Muscle layer of duodenum (tissue), 2 donors: Measurements from ENCODE around the gene PCDHGB7.
"Not testable (repeated sequence)": the region's sequence is repeated elsewhere in the genome, so short reads cannot be mapped to it uniquely, and the experiment has no call there.

Experiments
- H3K27ac ChIP-seq: one replicate; pipeline ENCODE4 v1.7.0; 2013; ENCODE audit warnings: mild to moderate bottlenecking, low read length
- H3K27me3 ChIP-seq: one replicate; pipeline ENCODE4 v1.7.0; 2013; ENCODE audit warnings: low read depth, mild to moderate bottlenecking, control low read depth, low read length
- H3K36me3 ChIP-seq, 2 donors: one replicate each; pipeline ENCODE4 v1.7.0; 2013; ENCODE audit warnings: low read length in 2 of 2, control low read depth in 1 of 2, mild to moderate bottlenecking in 1 of 2; ENCODE audit not compliant: insufficient read depth in 2 of 2, control insufficient read depth in 1 of 2
- H3K4me1 ChIP-seq, 2 donors: one replicate each; pipeline ENCODE4 v1.7.0; 2013; ENCODE audit warnings: low read length in 2 of 2, mild to moderate bottlenecking in 2 of 2, control low read depth in 1 of 2, moderate library complexity in 1 of 2; ENCODE audit not compliant: insufficient read depth in 2 of 2, control insufficient read depth in 1 of 2
- H3K4me3 ChIP-seq, 2 donors: one replicate each; pipeline ENCODE4 v1.7.0; 2013; ENCODE audit warnings: low read length in 2 of 2, low read depth in 1 of 2, mild to moderate bottlenecking in 1 of 2
- H3K9me3 ChIP-seq, 2 donors: one replicate each; pipeline ENCODE4 v1.7.0; 2013; ENCODE audit warnings: low read length in 2 of 2, control low read depth in 1 of 2, mild to moderate bottlenecking in 1 of 2; ENCODE audit not compliant: control insufficient read depth in 1 of 2
- donor health status: healthy.

The PCDHGB7 gene

DNA sequence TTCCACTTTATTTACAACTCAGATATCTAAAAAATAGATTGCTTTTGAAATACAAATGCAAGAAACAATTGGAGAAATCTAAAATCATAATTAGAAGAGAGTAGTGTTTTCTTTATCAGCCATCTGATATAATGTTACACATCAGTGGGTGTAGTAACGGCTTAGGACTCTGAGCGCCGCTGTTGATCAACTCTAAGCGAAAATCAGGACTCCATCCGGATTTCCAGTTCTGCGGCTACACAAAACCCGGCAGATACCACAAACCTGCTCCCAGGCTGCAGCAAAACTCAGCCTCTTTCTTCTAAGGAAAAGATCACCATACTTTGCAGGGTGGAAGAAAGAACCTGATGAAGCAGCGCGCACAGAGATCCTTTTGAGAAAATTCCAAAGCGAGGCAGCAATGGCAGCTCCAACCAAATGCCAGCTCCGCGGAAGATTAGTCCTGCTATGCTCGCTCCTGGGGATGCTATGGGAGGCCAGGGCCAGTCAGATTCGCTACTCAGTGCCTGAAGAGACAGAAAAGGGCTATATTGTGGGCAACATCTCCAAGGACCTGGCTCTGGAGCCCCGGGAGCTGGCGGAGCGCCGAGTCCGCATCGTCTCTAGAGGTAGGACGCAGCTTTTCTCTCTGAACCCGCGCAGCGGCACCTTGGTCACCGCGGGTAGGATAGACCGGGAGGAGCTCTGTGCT lies 14.8 kb upstream of the PCDHGB7 start, which contains the start of gene PCDHGA9:
Gene PCDHGA9, plus strand, starts transcription at position 226 of the 691 bp plus-strand sequence. Its CDS starts 175 bp downstream, at position 401.
- Histone ChIP-seq H3K9me3 (peaks cover 55 to 76% of the 10 kb centered on the region in 2 donors), H3K27ac (no peak within 1 kb of the TSS)

DNA sequence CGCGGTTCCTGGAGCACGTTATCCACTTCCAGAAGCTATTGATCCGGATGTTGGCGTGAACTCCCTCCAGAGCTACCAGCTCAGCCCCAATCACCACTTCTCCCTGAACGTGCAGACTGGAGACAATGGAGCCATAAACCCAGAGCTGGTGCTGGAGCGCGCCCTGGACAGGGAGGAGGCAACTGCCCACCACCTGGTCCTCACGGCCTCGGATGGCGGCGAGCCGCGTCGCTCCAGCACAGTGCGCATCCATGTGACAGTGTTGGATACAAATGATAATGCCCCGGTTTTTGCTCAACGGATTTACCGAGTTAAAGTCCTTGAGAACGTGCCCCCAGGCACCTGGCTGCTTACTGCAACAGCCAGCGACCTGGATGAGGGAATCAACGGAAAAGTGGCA lies 14.1 kb upstream of the PCDHGB7 start:
- peaks cover 55 to 79% of the 10 kb centered on the region in 2 donors for H3K9me3 ChIP-seq
- peaks cover 0 to 10% of the 10 kb centered on the region in 2 donors for H3K36me3 ChIP-seq
- no peak overlapping the region for H3K27ac ChIP-seq
- no peaks in the 10 kb centered on the region for H3K27me3 ChIP-seq
- H3K4me3 ChIP-seq: peak overlapping the region; percentile 5 to 68
- H3K4me1 ChIP-seq: peaks cover 0 to 4% of the 10 kb centered on the region in 2 donors

More for the DNA sequence above, 14.8 kb upstream of the PCDHGB7 start, which contains the start of gene PCDHGA9:
- H3K36me3 ChIP-seq: peaks cover 0 to 10% of the 10 kb centered on the region in 2 donors
- H3K27me3 ChIP-seq: no peaks in the 10 kb centered on the region
- H3K4me1 ChIP-seq: peaks cover 0 to 4% of the 10 kb centered on the region in 2 donors
- peak within 1 kb of the TSS; percentile 45 to 68 for H3K4me3 ChIP-seq

DNA sequence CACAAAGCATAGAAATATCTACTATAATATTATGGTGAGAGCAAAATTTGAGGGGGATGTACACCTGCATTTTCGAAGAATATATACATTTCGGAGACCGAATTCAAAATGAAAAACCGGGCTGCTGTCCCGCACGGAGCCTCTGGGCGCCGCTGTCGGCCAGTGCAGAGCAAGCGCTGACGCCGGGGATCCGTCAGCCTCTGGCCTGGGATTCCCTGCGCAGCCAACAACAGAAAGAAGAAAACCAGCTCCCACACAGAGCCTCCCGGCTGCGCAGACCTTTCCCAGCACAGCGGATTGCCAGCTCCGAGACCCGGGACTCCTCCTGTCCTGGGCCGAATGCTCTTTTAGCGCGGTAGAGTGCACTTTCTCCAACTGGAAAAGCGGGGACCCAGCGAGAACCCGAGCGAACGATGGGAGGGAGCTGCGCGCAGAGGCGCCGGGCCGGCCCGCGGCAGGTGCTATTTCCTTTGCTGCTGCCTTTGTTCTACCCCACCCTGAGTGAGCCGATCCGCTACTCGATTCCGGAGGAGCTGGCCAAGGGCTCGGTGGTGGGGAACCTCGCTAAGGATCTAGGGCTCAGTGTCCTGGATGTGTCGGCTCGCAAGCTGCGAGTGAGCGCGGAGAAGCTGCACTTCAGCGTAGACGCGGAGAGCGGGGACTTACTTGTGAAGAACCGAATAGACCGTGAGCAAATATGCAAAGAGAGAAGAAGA lies 9.5 kb upstream of the PCDHGB7 start, which contains the start of gene PCDHGB6:
Gene PCDHGB6, plus strand, starts transcription at position 232 of the 716 bp plus-strand sequence. Its CDS starts 182 bp downstream, at position 414.
- peaks cover 59 to 79% of the 10 kb centered on the region in 2 donors for H3K9me3 ChIP-seq
- H3K27ac ChIP-seq: not testable (repeated sequence)

DNA sequence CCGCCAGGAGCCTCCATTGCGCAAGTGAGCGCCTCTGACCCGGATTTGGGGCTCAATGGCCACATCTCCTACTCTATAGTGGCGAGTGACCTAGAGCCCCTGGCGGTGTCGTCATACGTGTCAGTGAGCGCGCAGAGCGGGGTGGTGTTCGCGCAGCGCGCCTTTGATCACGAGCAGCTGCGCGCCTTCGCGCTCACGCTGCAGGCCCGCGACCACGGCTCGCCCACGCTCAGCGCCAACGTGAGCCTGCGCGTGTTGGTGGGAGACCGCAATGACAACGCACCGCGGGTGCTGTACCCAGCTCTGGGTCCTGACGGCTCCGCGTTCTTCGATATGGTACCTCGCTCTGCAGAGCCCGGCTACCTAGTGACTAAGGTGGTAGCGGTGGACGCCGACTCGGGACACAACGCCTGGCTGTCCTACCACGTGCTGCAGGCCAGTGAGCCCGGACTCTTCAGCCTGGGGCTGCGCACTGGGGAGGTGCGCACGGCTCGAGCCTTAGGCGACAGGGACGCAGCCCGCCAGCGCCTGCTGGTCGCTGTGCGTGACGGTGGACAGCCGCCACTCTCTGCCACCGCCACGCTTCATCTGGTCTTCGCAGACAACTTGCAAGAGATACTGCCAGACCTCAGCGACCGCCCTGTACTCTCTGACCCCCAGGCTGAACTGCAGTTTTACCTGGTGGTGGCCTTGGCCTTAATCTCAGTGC lies 7.7 kb upstream of the PCDHGB7 start:
- Histone ChIP-seq H3K27ac (no peak overlapping the region), H3K36me3 (peaks cover 0 to 15% of the 10 kb centered on the region in 2 donors), H3K9me3 (peaks cover 55 to 78% of the 10 kb centered on the region in 2 donors), H3K4me1 (no peaks in the 10 kb centered on the region), H3K27me3 (no peaks in the 10 kb centered on the region), H3K4me3 (peak overlapping the region; percentile 21 to 70)

More for the DNA sequence above, 9.5 kb upstream of the PCDHGB7 start, which contains the start of gene PCDHGB6:
- not testable (repeated sequence) for H3K4me1 ChIP-seq, H3K27me3 ChIP-seq
- Histone ChIP-seq H3K4me3 (peak within 1 kb of the TSS; percentile 1 to 70), H3K36me3 (peaks cover 0 to 13% of the 10 kb centered on the region in 2 donors)

DNA sequence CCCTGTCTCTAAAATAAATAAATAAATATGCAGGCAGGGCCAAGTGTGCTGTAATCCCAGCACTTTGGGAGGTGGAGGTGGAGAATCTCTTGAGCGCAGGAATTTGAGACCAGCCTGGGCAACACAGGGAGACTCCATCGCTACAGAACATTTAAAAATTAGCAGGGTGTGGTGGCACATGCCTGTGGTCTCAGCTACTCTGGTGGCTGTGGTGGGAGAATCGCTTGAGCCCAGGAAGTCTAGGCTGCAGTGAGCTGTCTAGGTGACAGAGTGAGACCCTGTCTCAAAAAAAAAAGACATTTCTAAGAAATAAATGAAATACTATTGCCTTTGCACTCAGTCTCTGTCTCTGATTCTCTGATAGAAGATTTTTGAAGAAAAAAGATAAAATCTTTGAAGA lies 5.9 kb upstream of the PCDHGB7 start:
- H3K36me3 ChIP-seq: peaks cover 0 to 14% of the 10 kb centered on the region in 2 donors
- H3K9me3 ChIP-seq: peaks cover 50 to 76% of the 10 kb centered on the region in 2 donors
- no peaks in the 10 kb centered on the region for H3K4me1 ChIP-seq
- no peaks in the 10 kb centered on the region for H3K27me3 ChIP-seq
- H3K4me3 ChIP-seq: peak overlapping the region; percentile 21 to 70
- no peak overlapping the region for H3K27ac ChIP-seq

DNA sequence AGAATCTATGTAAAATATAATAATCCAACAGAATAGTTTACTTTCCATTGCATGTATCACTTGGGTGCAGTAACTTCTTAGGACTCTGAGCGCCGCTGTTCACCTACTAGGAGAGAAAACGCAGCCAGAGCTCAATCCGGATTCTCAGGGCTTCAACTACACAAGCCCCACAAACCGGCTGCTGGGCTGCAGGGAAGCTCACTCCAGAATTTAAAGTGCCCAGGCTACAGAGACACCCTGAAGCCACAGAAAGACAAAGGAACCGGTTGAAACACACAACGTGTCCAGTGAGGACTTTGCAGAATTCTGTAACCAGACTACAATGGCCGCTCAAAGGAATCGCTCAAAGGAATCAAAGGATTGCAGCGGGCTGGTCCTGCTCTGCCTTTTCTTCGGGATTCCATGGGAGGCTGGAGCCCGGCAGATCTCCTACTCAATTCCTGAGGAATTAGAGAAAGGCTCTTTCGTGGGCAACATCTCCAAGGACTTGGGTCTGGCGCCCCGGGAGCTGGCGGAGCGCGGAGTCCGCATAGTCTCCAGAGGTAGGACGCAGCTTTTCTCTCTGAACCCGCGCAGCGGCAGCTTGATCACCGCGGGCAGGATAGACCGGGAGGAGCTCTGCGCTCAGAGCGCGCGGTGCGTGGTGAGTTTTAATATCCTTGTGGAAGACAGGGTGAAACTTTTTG lies 4.5 kb upstream of the PCDHGB7 start, which contains the start of gene PCDHGA10:
Gene PCDHGA10, plus strand, starts transcription at position 134 of the 686 bp plus-strand sequence. Its CDS starts 189 bp downstream, at position 323.
- Histone ChIP-seq H3K36me3 (peaks cover 0 to 14% of the 10 kb centered on the region in 2 donors), H3K4me1 (no peaks in the 10 kb centered on the region), H3K27me3 (no peaks in the 10 kb centered on the region), H3K27ac (no peak within 1 kb of the TSS), H3K9me3 (peaks cover 46 to 79% of the 10 kb centered on the region in 2 donors), H3K4me3 (peak within 1 kb of the TSS; percentile 55 to 70)

DNA sequence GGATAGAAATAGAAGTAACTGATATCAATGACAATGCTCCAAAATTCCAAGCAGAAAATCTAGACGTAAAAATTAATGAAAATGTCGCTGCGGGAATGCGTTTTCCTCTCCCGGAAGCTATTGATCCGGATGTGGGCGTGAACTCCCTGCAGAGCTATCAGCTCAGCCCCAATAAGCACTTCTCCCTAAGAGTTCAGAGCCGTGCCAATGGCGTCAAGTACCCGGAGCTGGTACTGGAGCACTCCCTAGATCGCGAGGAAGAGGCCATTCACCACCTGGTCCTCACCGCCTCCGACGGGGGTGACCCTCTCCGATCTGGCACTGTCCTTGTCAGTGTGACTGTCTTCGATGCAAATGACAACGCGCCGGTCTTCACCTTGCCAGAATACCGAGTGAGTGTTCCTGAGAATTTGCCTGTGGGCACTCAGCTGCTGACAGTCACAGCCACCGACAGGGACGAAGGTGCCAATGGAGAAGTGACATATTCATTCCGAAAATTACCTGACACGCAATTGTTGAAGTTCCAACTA lies 3.9 kb upstream of the PCDHGB7 start:
- H3K27ac ChIP-seq: no peak overlapping the region
- peak overlapping the region; percentile 55 to 70 for H3K4me3 ChIP-seq
- H3K9me3 ChIP-seq: peaks cover 50 to 78% of the 10 kb centered on the region in 2 donors
- H3K36me3 ChIP-seq: peaks cover 0 to 14% of the 10 kb centered on the region in 2 donors
- H3K4me1 ChIP-seq: no peaks in the 10 kb centered on the region
- no peaks in the 10 kb centered on the region for H3K27me3 ChIP-seq

DNA sequence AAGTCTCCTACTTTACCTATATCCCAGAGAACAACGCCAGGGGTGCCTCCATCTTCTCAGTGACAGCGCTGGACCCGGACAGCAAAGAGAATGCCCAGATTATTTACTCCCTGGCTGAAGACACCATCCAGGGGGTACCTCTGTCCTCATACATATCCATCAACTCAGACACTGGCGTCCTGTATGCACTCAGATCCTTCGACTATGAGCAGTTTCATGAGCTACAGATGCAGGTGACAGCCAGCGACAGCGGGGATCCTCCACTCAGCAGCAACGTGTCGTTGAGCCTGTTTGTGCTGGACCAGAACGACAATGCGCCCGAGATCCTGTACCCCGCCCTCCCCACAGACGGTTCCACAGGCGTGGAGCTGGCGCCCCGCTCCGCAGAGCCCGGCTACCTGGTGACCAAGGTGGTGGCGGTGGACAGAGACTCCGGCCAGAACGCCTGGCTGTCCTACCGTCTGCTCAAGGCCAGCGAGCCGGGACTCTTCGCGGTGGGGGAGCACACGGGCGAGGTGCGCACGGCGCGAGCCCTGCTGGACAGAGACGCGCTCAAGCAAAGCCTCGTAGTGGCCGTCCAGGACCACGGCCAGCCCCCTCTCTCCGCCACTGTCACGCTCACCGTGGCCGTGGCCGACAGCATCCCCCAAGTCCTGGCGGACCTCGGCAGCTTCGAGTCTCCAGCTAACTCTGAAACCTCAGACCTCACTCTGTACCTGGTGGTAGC lies 2.8 kb upstream of the PCDHGB7 start:
- H3K27ac ChIP-seq, H3K4me1 ChIP-seq, H3K27me3 ChIP-seq: not testable (repeated sequence)
- Histone ChIP-seq H3K9me3 (peaks cover 49 to 78% of the 10 kb centered on the region in 2 donors), H3K4me3 (peak overlapping the region; percentile 17 to 70), H3K36me3 (peaks cover 0 to 17% of the 10 kb centered on the region in 2 donors)

DNA sequence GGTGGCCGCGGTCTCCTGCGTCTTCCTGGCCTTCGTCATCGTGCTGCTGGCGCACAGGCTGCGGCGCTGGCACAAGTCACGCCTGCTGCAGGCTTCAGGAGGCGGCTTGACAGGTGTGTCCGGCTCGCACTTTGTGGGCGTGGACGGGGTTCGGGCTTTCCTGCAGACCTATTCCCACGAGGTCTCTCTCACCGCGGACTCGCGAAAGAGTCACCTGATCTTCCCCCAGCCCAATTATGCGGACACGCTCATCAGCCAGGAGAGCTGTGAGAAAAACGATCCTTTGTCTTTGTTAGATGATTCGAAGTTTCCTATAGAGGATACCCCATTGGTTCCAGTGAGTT lies 2.2 kb upstream of the PCDHGB7 start:
- H3K4me1 ChIP-seq, H3K27ac ChIP-seq, H3K27me3 ChIP-seq: not testable (repeated sequence)
- peaks cover 0 to 20% of the 10 kb centered on the region in 2 donors for H3K36me3 ChIP-seq
- peak overlapping the region in 1 of 2 donors; percentile 70 for H3K4me3 ChIP-seq
- peaks cover 50 to 77% of the 10 kb centered on the region in 2 donors for H3K9me3 ChIP-seq
